ENCODE measurements around the gene NFAT5.
A peak's percentile ranks its signal among the peaks of the same experiment; 100 is the strongest.
"Not testable (repeated sequence)": the region's sequence is repeated elsewhere in the genome, so short reads cannot be mapped to it uniquely, and the experiment has no call there.

NFAT5 gene

GRCh38 chr16:69643997-69644396 is 78.2 kb downstream of the NFAT5 start:
- not testable (repeated sequence) for DNase-seq

GRCh38 chr16:69644790-69645189 is 79.0 kb downstream of the NFAT5 start:
- DNase-seq, result no peak

- no peak for DNase-seq
These were observed 81.3 kb downstream of the NFAT5 start for GRCh38 chr16:69647020-69647419.

GRCh38 chr16:69651217-69651616 is 85.5 kb downstream of the NFAT5 start:
- no peak for DNase-seq

- DNase-seq, result no peak
These were observed 88.6 kb downstream of the NFAT5 start for GRCh38 chr16:69654280-69654931.

- DNase-seq, result no peak
These were observed 94.4 kb downstream of the NFAT5 start for GRCh38 chr16:69660166-69660565.

- DNase-seq, result no peak
These were observed 97.1 kb downstream of the NFAT5 start for GRCh38 chr16:69662901-69663300.

GRCh38 chr16:69663846-69664245 is 98.1 kb downstream of the NFAT5 start:
- no peak for DNase-seq

GRCh38 chr16:69669577-69669976 is 103.8 kb downstream of the NFAT5 start:
- DNase-seq, result no peak

GRCh38 chr16:69672315-69672997 is 106.7 kb downstream of the NFAT5 start:
- no peak for DNase-seq

- no peak for DNase-seq
These were observed 107.4 kb downstream of the NFAT5 start for GRCh38 chr16:69672998-69673713.

- DNase-seq, result no peak
These were observed 114.6 kb downstream of the NFAT5 start for GRCh38 chr16:69680358-69680757.

GRCh38 chr16:69688589-69688988 is 122.8 kb downstream of the NFAT5 start:
- no peak for DNase-seq

- peak; percentile 22 for DNase-seq
These were observed 126.5 kb downstream of the NFAT5 start for GRCh38 chr16:69691980-69692911.

GRCh38 chr16:69693916-69694315 is 128.2 kb downstream of the NFAT5 start:
- no peak for DNase-seq

GRCh38 chr16:69698404-69698803 is 132.6 kb downstream of the NFAT5 start:
- no peak for DNase-seq

- no peak for DNase-seq
These were observed 134.1 kb downstream of the NFAT5 start for GRCh38 chr16:69699915-69700314.

- no peak for DNase-seq
These were observed 135.7 kb downstream of the NFAT5 start for GRCh38 chr16:69701452-69701851.

- DNase-seq, result no peak
These were observed 136.1 kb downstream of the NFAT5 start for GRCh38 chr16:69701866-69702265.

GRCh38 chr16:69703638-69704037 is 137.9 kb downstream of the NFAT5 start:
- DNase-seq, result peak; percentile 31

- peak; percentile 31 for DNase-seq
These were observed 140.6 kb downstream of the NFAT5 start for GRCh38 chr16:69706256-69706974.

- DNase-seq, result no peak
These were observed 141.2 kb downstream of the NFAT5 start for GRCh38 chr16:69706975-69707340.

All from fibroblast of skin of abdomen (primary cell).